KOPT-K1 (cell line): Measurements from ENCODE around the gene HOXA3.

Experiments
- H3K27ac ChIP-seq: fragments of 200-600 bp; sonication (generic); 2 replicates; pipeline ENCODE4 v1.5.1; 2016; ENCODE audit warnings: antibody characterized with exemption, mild to moderate bottlenecking, low read depth, low read length; ENCODE audit not compliant: poor library complexity, severe bottlenecking
- H3K36me3 ChIP-seq: fragments of 200-600 bp; sonication (generic); 2 replicates; pipeline ENCODE4 v1.5.1; 2017; ENCODE audit warnings: antibody characterized with exemption, mild to moderate bottlenecking, low read length, moderate library complexity; ENCODE audit not compliant: insufficient read depth
- H3K9me3 ChIP-seq: fragments of 200-600 bp; sonication (generic); 2 replicates; pipeline ENCODE4 v1.5.1; 2017; ENCODE audit warnings: antibody characterized with exemption, low read length, mild to moderate bottlenecking; ENCODE audit not compliant: insufficient read depth, poor library complexity, severe bottlenecking

Gene HOXA3

GRCh38 chr7:27192546-27193334 lies 40.4 kb upstream of the HOXA3 start:
- H3K9me3 ChIP-seq, result no peaks in the 10 kb centered on the region
- H3K36me3 ChIP-seq, result no peaks in the 10 kb centered on the region
- no peak overlapping the region for H3K27ac ChIP-seq

DNA sequence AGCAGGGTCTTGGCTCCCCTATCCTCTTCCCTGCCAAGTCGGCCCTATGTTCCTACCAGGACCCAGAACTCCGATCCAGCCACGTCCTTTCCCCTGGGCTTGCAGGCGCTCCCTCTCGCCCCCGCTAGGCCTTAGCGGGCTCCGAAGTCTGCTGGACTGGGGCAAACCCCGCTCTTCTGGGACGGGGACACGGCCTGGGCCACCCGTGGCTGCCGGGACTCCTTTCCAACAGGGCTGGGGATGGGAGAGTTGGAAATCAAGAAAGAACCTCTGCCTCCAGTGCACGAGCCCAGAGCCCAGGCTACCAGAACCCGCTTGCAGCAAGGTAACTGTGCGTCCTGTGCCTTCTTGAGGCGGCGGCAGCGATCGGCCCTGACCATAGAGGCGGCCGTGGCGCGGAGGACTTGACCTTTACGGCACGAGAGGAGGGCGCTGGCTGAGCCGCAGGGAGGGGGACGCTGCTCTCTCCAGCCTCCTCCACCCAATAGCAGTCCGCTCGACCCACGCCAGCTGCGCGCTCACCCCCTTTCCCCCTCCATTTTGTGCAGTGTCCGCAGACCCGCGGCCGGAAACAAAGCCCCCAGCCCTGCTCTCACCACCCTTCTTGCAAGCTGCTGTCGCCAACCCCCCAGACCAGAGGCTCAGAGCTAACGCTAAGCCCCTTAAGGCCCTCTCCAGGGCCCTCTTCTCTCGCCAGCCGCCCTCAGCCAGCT lies 39.6 kb upstream of the HOXA3 start:
- Histone ChIP-seq H3K27ac (no peak overlapping the region), H3K36me3 (no peaks in the 10 kb centered on the region), H3K9me3 (no peaks in the 10 kb centered on the region)

DNA sequence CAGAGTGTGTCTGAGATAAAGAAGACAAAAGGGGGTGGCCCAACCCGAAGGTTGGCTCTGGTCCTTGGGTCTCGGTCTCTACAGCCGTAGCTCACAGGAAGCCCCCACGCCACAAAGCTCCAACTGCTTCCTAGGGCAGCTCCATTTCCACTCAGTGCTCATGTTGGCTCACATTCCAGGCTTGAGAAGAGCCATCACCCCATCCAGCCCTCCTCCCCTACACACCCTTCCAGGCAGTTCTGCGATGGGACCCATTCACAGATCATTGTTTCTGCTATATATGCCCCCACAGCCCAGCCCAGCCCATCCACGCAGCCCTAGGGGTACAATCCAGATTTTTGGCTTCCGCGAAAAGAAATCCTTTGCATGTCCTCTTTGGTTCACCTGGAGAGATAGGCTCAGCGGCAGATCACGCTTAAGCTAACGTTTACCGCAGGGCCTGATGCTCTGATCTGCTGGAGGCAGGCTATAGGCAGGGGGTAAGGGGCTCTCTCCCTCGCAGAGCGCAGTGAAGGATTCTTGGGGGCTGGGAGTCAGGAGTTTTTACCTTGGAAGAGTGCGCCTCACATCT lies 38.9 kb upstream of the HOXA3 start:
- Histone ChIP-seq H3K36me3 (no peaks in the 10 kb centered on the region), H3K27ac (no peak overlapping the region), H3K9me3 (no peaks in the 10 kb centered on the region)

- H3K9me3 ChIP-seq, result no peaks in the 10 kb centered on the region
- no peak overlapping the region for H3K27ac ChIP-seq
- no peaks in the 10 kb centered on the region for H3K36me3 ChIP-seq
Observed at GRCh38 chr7:27189997-27190748, 37.8 kb upstream of the HOXA3 start.

GRCh38 chr7:27189295-27189996 lies 37.1 kb upstream of the HOXA3 start:
- Histone ChIP-seq H3K9me3 (no peaks in the 10 kb centered on the region), H3K27ac (no peak overlapping the region), H3K36me3 (no peaks in the 10 kb centered on the region)

DNA sequence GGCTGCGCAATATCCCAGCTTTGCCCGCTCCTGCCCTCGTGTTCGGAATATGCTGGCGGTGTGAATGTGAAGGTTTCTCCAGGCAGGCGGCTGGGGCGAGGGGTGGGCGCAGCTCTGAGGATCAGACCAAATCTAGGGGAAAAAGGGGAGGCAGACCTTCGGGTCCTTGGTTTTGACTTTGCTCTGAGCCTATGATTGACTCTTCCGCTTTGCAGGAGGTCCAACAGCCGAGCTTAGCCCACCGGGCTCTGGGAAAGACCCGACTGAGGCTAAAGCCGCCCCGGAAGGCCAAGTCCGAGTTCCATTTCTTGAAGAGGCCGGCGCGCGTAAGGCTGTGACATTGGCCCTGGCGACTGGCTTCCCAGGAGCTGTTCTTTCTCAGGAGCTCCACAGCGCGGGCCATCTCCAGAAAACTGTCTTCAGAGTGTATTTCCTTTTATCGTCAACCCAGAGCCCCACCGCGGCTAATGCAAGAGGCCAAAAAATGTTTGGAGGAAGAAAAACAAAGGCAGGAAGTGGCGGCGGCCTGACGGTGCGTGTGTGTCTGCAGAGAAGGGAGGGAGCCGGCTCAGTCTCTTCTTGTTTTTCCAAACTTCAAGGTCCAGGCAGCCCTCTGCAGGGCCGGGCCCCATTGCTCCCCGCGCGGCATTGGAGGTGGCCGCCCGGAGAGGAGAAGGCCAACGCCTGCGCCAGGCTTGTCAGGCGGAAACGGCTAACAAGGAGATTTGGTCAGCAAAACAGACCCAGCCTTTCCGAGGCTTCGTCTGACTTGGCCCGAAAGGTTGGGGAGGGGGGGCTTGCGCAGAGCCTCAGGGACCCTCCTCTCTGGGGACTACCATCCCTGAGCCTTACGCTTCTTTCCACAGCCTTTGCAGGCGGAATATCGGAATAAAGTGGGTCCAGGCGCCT lies 36.3 kb upstream of the HOXA3 start:
- Histone ChIP-seq H3K27ac (no peak overlapping the region), H3K36me3 (no peaks in the 10 kb centered on the region), H3K9me3 (no peaks in the 10 kb centered on the region)

DNA sequence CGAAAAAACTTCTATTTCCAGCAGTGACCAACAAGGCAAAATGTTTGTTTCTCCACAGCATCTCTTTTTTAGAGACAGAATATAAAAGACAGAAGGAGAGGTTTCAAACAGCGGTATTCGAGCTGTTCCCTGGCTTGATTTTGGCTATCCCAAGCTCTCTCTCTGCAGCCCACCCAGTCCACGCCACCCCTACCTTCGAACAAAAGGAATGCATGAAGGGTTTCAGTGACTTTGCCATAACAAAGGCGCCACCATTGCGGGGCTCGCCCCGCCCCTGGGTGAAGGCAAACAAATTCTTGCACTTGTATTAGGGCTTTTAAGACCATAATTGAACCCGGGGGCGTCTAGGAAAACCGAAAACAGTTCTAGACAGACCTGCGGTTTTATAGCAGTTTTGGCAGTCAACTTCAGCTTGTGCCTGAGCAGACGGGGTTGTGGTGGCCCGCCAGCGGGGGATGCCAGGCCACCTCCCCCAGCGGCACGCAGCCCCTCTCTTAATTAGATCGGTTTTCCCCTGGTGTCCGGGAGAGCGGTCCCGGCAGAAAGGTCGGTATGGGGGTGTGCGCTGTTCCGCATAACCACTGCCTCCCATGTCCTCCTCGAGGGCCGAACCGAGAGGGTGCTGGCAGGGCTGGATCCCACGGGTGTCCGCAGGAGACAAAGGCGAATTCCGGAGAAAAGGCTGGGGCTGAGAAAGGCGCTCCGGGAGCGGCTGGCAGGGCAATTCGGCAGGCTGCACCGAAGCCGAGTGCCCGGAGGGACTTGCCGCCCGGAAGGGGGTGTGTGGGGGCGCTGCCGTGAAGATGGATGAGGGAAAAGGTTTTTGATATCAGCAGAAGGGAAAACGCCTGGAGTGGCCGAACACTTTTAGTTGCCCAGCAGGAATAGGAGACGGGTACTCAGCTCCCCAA lies 35.3 kb upstream of the HOXA3 start:
- H3K9me3 ChIP-seq, result no peaks in the 10 kb centered on the region
- H3K27ac ChIP-seq, result no peak overlapping the region

GRCh38 chr7:27186668-27187474 lies 34.5 kb upstream of the HOXA3 start:
- Histone ChIP-seq H3K36me3 (no peaks in the 10 kb centered on the region), H3K9me3 (no peaks in the 10 kb centered on the region), H3K27ac (no peak overlapping the region)

More for the DNA sequence above, 35.3 kb upstream of the HOXA3 start:
- no peaks in the 10 kb centered on the region for H3K36me3 ChIP-seq

- Histone ChIP-seq H3K27ac (no peak overlapping the region), H3K9me3 (no peaks in the 10 kb centered on the region), H3K36me3 (no peaks in the 10 kb centered on the region)
Observed at GRCh38 chr7:27185854-27186667, 33.7 kb upstream of the HOXA3 start.

GRCh38 chr7:27185013-27185853 lies 32.9 kb upstream of the HOXA3 start, which contains the start of gene HOXA11:
Gene HOXA11 (minus strand): TSS chr7:27185232. CDS start chr7:27185144, 88 bp downstream.
- Histone ChIP-seq H3K36me3 (no peaks in the 10 kb centered on the region), H3K27ac (no peak within 1 kb of the TSS), H3K9me3 (no peaks in the 10 kb centered on the region)

DNA sequence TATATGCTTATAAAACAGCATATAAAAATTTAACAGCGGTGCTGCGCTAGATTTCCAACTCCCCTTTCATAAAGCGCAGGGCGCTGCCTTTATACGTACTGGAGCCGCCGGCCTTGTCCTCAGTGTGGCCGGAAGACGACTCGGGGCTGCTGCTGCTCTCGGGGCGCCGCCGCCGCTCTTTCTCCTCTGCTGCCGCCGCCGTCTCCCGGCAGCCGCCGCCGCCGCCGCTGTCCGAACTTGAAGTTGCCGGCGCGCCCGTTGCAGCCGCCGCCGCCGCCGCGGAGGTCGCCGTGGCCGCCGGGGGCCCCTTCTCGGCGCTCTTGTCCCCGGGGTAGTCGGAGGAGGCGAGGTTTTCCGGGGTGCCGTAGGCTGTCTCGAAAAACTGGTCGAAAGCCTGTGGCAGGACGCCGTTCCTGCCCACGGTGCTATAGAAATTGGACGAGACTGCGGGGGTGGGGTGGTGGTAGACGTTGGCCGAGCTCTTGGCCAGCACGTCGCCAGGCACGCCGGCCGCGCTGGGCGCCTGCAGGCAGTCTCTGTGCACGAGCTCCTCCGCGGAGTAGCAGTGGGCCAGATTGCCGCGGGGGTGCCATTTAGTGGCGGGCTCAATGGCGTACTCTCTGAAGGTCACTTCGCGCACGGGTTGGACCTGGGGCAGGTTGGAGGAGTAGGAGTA lies 32.1 kb upstream of the HOXA3 start:
- Histone ChIP-seq H3K27ac (no peak overlapping the region), H3K36me3 (no peaks in the 10 kb centered on the region), H3K9me3 (no peaks in the 10 kb centered on the region)
